HEK293 (cell line): Measurements from ENCODE around the gene PNLIPRP1.

Source experiments
- CTCF ChIA-PET: fragments of 350-600 bp; formaldehyde crosslinking; extraction: SDS; loops from one replicate; lab custom pipeline; 2021; ENCODE audit warnings: antibody characterized with exemption; lab: Yijun Ruan, JAX
- POLR2A ChIA-PET: fragments of 300-600 bp; formaldehyde crosslinking; extraction: SDS; loops from one replicate; lab custom pipeline; 2020; ENCODE audit warnings: antibody characterized with exemption, inconsistent platforms; lab: Yijun Ruan, JAX
- H3K27ac ChIP-seq: fragments of 200-500 bp; sonication (Bioruptor generic); 2 replicates; pipeline ENCODE4 v1.5.1; 2014; ENCODE audit warnings: low read depth, low read length, control low read depth, inconsistent platforms; ENCODE audit errors: extremely low read depth
- H3K36me3 ChIP-seq, 2 experiments: fragments of 200-500 bp in 1 of 2; sonication (Bioruptor generic) in 1 of 2; 1 replicate in 1 of 2; 2 replicates in 1 of 2; pipeline ENCODE4 v1.5.1; 2014 to 2017; ENCODE audit warnings: inconsistent platforms in 2 of 2, low read length in 2 of 2; ENCODE audit not compliant: control insufficient read depth in 2 of 2, insufficient read depth in 1 of 2
- H3K4me1 ChIP-seq: fragments of 200-500 bp; sonication (Bioruptor generic); 2 replicates; pipeline ENCODE4 v1.5.1; 2014; ENCODE audit warnings: mild to moderate bottlenecking, low read length, inconsistent platforms; ENCODE audit not compliant: control insufficient read depth, insufficient read depth
- H3K4me3 ChIP-seq: 2 replicates; pipeline ENCODE4 v1.5.1; 2011; ENCODE audit warnings: low read depth, mild to moderate bottlenecking, control low read depth, low read length, moderate library complexity
- H3K9me3 ChIP-seq: fragments of 200-500 bp; sonication (Bioruptor generic); 2 replicates; pipeline ENCODE4 v1.5.1; 2014; ENCODE audit warnings: low read depth, low read length, inconsistent platforms; ENCODE audit not compliant: control insufficient read depth, insufficient read depth
- PATZ1 ChIP-seq: fragments of 450-650 bp; formaldehyde crosslinking; IDR thresholded peaks from 2 replicates; pipeline ENCODE4 v1.5.1; 2016; ENCODE audit warnings: missing biosample characterization, missing genetic modification characterization
- RBAK ChIP-seq: fragments of 450-650 bp; formaldehyde crosslinking; IDR thresholded peaks from 2 replicates; pipeline ENCODE4 v1.5.1; 2016; ENCODE audit warnings: missing biosample characterization, missing genetic modification characterization
- ZBTB11 ChIP-seq: fragments of 450-650 bp; formaldehyde crosslinking; conservative IDR thresholded peaks from 2 replicates; pipeline ENCODE4 v1.5.1; 2016; ENCODE audit warnings: low read depth, missing biosample characterization, missing genetic modification characterization
- ZFP37 ChIP-seq: fragments of 450-650 bp; formaldehyde crosslinking; IDR thresholded peaks from 2 replicates; pipeline ENCODE4 v1.5.1; 2016; ENCODE audit warnings: missing biosample characterization, missing genetic modification characterization
- ZNF18 ChIP-seq: fragments of 450-650 bp; formaldehyde crosslinking; IDR thresholded peaks from 2 replicates; pipeline ENCODE4 v1.5.1; 2016; ENCODE audit warnings: missing biosample characterization, missing genetic modification characterization
- ZNF19 ChIP-seq: fragments of 450-650 bp; formaldehyde crosslinking; IDR thresholded peaks from 2 replicates; pipeline ENCODE4; 2016; ENCODE audit warnings: missing biosample characterization, missing genetic modification characterization, low read depth
- ZNF274 ChIP-seq, 2 experiments: fragments of 200-500 bp in 1 of 2; fragments of 450-650 bp in 1 of 2; sonication (Bioruptor generic) in 1 of 2; formaldehyde crosslinking in 1 of 2; IDR thresholded peaks; 2 replicates each; pipeline versions ENCODE4 v1.5.1 to v1.6.1; 2014 to 2016; ENCODE audit warnings: borderline replicate concordance in 1 of 2, inconsistent platforms in 1 of 2, low read length in 1 of 2, missing biosample characterization in 1 of 2, missing genetic modification characterization in 1 of 2
- ZNF311 ChIP-seq: fragments of 450-650 bp; formaldehyde crosslinking; IDR thresholded peaks from 2 replicates; pipeline ENCODE4 v1.5.1; 2017; ENCODE audit warnings: missing biosample characterization, missing genetic modification characterization, borderline replicate concordance
- ZNF341 ChIP-seq: fragments of 450-650 bp; formaldehyde crosslinking; IDR thresholded peaks from 2 replicates; pipeline ENCODE4; 2016; ENCODE audit warnings: low read depth, missing biosample characterization, missing genetic modification characterization
- ZNF473 ChIP-seq: fragments of 450-650 bp; formaldehyde crosslinking; IDR thresholded peaks from 2 replicates; pipeline ENCODE4 v1.5.1; 2017; ENCODE audit warnings: missing biosample characterization, missing genetic modification characterization
- ZNF560 ChIP-seq: fragments of 450-650 bp; formaldehyde crosslinking; IDR thresholded peaks from 2 replicates; pipeline ENCODE4 v1.5.1; 2017; ENCODE audit warnings: missing biosample characterization, missing genetic modification characterization, borderline replicate concordance
- ZNF585B ChIP-seq: fragments of 450-650 bp; formaldehyde crosslinking; IDR thresholded peaks from 2 replicates; pipeline ENCODE4 v1.5.1; 2016; ENCODE audit warnings: missing biosample characterization, missing genetic modification characterization
- TF ChIP-seq, protein P1 (sequence below): fragments of 450-650 bp; formaldehyde crosslinking; IDR thresholded peaks from 2 replicates; pipeline ENCODE4 v1.5.1; 2017; ENCODE audit warnings: missing biosample characterization, missing genetic modification characterization
- TF ChIP-seq, protein P2 (sequence below): fragments of 450-650 bp; formaldehyde crosslinking; IDR thresholded peaks from 2 replicates; pipeline ENCODE4 v1.5.1; 2017; ENCODE audit warnings: missing biosample characterization, missing genetic modification characterization
- TF ChIP-seq, protein P3 (sequence below): fragments of 450-650 bp; formaldehyde crosslinking; IDR thresholded peaks from 2 replicates; pipeline ENCODE4 v1.5.1; 2016; ENCODE audit warnings: missing biosample characterization, missing genetic modification characterization
- TF ChIP-seq, protein P4 (sequence below): fragments of 450-650 bp; formaldehyde crosslinking; IDR thresholded peaks from 2 replicates; pipeline ENCODE4 v1.5.1; 2016; ENCODE audit warnings: missing biosample characterization, missing genetic modification characterization

The PNLIPRP1 gene

DNA sequence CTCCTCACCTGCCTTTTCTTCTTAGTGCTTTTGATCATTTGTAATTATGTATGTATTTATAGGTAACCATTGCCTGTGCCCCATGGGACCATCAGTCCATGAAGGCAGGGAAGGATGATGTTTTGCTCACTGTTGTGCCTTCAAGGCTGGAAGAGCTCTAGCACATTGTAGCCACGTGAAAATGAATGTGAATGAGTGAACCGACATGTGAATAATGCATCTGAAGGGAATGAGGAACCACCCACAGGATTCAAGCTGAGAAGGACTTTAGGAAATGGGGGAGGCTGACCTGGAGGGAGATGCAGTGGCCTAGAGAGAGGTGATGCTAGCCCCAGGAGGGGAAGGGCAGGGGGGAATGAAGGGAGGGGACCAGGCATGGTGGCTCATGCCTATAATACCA lies 24.0 kb downstream of the PNLIPRP1 start:
- H3K4me3 ChIP-seq, result no peak overlapping the region
- no peaks in the 10 kb centered on the region for H3K4me1 ChIP-seq
- no peaks in the 10 kb centered on the region for H3K9me3 ChIP-seq
- CTCF ChIA-PET, result no interaction called here
- TF ChIP-seq ZBTB11 (tag by site-specific recombination) (no peak), RBAK (tag by site-specific recombination) (no peak), PATZ1 (no peak), ZNF560 (no peak)
- no peaks in the 10 kb centered on the region for H3K36me3 ChIP-seq
- no peak overlapping the region for H3K27ac ChIP-seq
- POLR2A ChIA-PET, result no interaction called here

- no peaks in the 10 kb centered on the region for H3K9me3 ChIP-seq
- ChIA-PET POLR2A (no interaction called here), CTCF (interaction anchor here (0.6 kb wide), 1 partner anchor 75 kb away, joined by 3 read pairs; no protein-coding TSS in a partner anchor)
- no peak overlapping the region for H3K27ac ChIP-seq
- no peaks in the 10 kb centered on the region for H3K4me1 ChIP-seq
- no peak overlapping the region for H3K4me3 ChIP-seq
- no peaks in the 10 kb centered on the region for H3K36me3 ChIP-seq
- TF ChIP-seq, protein P1, sequence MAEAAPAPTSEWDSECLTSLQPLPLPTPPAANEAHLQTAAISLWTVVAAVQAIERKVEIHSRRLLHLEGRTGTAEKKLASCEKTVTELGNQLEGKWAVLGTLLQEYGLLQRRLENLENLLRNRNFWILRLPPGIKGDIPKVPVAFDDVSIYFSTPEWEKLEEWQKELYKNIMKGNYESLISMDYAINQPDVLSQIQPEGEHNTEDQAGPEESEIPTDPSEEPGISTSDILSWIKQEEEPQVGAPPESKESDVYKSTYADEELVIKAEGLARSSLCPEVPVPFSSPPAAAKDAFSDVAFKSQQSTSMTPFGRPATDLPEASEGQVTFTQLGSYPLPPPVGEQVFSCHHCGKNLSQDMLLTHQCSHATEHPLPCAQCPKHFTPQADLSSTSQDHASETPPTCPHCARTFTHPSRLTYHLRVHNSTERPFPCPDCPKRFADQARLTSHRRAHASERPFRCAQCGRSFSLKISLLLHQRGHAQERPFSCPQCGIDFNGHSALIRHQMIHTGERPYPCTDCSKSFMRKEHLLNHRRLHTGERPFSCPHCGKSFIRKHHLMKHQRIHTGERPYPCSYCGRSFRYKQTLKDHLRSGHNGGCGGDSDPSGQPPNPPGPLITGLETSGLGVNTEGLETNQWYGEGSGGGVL (tag by site-specific recombination), result no peak
- TF ChIP-seq, protein P2, sequence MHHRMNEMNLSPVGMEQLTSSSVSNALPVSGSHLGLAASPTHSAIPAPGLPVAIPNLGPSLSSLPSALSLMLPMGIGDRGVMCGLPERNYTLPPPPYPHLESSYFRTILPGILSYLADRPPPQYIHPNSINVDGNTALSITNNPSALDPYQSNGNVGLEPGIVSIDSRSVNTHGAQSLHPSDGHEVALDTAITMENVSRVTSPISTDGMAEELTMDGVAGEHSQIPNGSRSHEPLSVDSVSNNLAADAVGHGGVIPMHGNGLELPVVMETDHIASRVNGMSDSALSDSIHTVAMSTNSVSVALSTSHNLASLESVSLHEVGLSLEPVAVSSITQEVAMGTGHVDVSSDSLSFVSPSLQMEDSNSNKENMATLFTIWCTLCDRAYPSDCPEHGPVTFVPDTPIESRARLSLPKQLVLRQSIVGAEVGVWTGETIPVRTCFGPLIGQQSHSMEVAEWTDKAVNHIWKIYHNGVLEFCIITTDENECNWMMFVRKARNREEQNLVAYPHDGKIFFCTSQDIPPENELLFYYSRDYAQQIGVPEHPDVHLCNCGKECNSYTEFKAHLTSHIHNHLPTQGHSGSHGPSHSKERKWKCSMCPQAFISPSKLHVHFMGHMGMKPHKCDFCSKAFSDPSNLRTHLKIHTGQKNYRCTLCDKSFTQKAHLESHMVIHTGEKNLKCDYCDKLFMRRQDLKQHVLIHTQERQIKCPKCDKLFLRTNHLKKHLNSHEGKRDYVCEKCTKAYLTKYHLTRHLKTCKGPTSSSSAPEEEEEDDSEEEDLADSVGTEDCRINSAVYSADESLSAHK (tag by site-specific recombination), result no peak
- TF ChIP-seq, protein P3, sequence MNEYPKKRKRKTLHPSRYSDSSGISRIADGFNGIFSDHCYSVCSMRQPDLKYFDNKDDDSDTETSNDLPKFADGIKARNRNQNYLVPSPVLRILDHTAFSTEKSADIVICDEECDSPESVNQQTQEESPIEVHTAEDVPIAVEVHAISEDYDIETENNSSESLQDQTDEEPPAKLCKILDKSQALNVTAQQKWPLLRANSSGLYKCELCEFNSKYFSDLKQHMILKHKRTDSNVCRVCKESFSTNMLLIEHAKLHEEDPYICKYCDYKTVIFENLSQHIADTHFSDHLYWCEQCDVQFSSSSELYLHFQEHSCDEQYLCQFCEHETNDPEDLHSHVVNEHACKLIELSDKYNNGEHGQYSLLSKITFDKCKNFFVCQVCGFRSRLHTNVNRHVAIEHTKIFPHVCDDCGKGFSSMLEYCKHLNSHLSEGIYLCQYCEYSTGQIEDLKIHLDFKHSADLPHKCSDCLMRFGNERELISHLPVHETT (tag by site-specific recombination), result no peak
- TF ChIP-seq, protein P4, sequence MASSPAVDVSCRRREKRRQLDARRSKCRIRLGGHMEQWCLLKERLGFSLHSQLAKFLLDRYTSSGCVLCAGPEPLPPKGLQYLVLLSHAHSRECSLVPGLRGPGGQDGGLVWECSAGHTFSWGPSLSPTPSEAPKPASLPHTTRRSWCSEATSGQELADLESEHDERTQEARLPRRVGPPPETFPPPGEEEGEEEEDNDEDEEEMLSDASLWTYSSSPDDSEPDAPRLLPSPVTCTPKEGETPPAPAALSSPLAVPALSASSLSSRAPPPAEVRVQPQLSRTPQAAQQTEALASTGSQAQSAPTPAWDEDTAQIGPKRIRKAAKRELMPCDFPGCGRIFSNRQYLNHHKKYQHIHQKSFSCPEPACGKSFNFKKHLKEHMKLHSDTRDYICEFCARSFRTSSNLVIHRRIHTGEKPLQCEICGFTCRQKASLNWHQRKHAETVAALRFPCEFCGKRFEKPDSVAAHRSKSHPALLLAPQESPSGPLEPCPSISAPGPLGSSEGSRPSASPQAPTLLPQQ (tag by site-specific recombination), result no peak
- TF ChIP-seq ZNF311 (tag by site-specific recombination) (no peak), ZNF341 (no peak), ZNF473 (tag by site-specific recombination) (no peak), ZNF585B (tag by site-specific recombination) (no peak), ZFP37 (no peak), PATZ1 (no peak), ZNF274 (IDR thresholded peaks at IDR 0.05; ENCODE audit: low read length) (no peak), ZNF274 (tag by site-specific recombination; IDR thresholded peaks at IDR 0.05; ENCODE audit: borderline replicate concordance) (no peak), ZNF18 (tag by site-specific recombination) (no peak), ZNF19 (tag by site-specific recombination) (no peak)
These were observed 24.5 kb downstream of the PNLIPRP1 start for GRCh38 chr10:116615199-116615776.
